Measurements from ENCODE around the gene TMEM14A.

The TMEM14A gene

GRCh38 chr6:52632011-52632410 is 38.9 kb upstream of the TMEM14A start:
- Histone ChIP-seq H3K9me2 (ENCODE audit: low read depth, low read length) (no peaks in the 10 kb centered on the region), H3K36me3 (ENCODE audit: insufficient read depth, low read length) (no peaks in the 10 kb centered on the region), H3K4me3 (ENCODE audit: low read depth, low read length, poor library complexity, severe bottlenecking) (no peak overlapping the region), H4K20me1 (ENCODE audit: insufficient read depth, low read length) (no peaks in the 10 kb centered on the region), H3K4me2 (ENCODE audit: low read length) (no peak overlapping the region), H2AFZ (ENCODE audit: low read length) (no peak overlapping the region), H3K4me1 (ENCODE audit: insufficient read depth, low read length, severe bottlenecking) (no peaks in the 10 kb centered on the region), H3K9me3 (ENCODE audit: low read length) (no peaks in the 10 kb centered on the region), H3K79me2 (ENCODE audit: insufficient read depth, low read length) (no peaks in the 10 kb centered on the region), H3K27ac (ENCODE audit: low read depth, low read length, poor library complexity, severe bottlenecking) (no peak overlapping the region), H3F3A (ENCODE audit: insufficient read depth, low read length) (no peaks in the 10 kb centered on the region), H3K9ac (ENCODE audit: low read length) (no peak overlapping the region), H3K27me3 (ENCODE audit: insufficient read depth, low read length) (no peaks in the 10 kb centered on the region)
- no peak for TF ChIP-seq EZH2 (IDR thresholded peaks at IDR 0.05; ENCODE audit: borderline replicate concordance, low read length)
- TF ChIP-seq CTCF (IDR thresholded peaks at IDR 0.05; ENCODE audit: low read length): no peak

- no peaks in the 10 kb centered on the region for H3K4me1 ChIP-seq (ENCODE audit: insufficient read depth, low read length, severe bottlenecking)
- no peaks in the 10 kb centered on the region for H3K9me2 ChIP-seq (ENCODE audit: low read depth, low read length)
- H3K9me3 ChIP-seq (ENCODE audit: low read length): no peaks in the 10 kb centered on the region
- H3K4me2 ChIP-seq (ENCODE audit: low read length): no peak overlapping the region
- no peak overlapping the region for H2AFZ ChIP-seq (ENCODE audit: low read length)
- H3F3A ChIP-seq (ENCODE audit: insufficient read depth, low read length): no peaks in the 10 kb centered on the region
- H3K9ac ChIP-seq (ENCODE audit: low read length): no peak overlapping the region
- no peak for TF ChIP-seq EZH2 (IDR thresholded peaks at IDR 0.05; ENCODE audit: borderline replicate concordance, low read length)
- no peak for TF ChIP-seq CTCF (IDR thresholded peaks at IDR 0.05; ENCODE audit: low read length)
- no peaks in the 10 kb centered on the region for H4K20me1 ChIP-seq (ENCODE audit: insufficient read depth, low read length)
- no peak overlapping the region for H3K27ac ChIP-seq (ENCODE audit: low read depth, low read length, poor library complexity, severe bottlenecking)
- no peaks in the 10 kb centered on the region for H3K27me3 ChIP-seq (ENCODE audit: insufficient read depth, low read length)
- H3K36me3 ChIP-seq (ENCODE audit: insufficient read depth, low read length): no peaks in the 10 kb centered on the region
- no peaks in the 10 kb centered on the region for H3K79me2 ChIP-seq (ENCODE audit: insufficient read depth, low read length)
- H3K4me3 ChIP-seq (ENCODE audit: low read depth, low read length, poor library complexity, severe bottlenecking): no peak overlapping the region
Measured at GRCh38 chr6:52634211-52634610, 36.7 kb upstream of the TMEM14A start.

- Histone ChIP-seq H3K4me1 (ENCODE audit: insufficient read depth, low read length, severe bottlenecking) (no peaks in the 10 kb centered on the region), H3K27ac (ENCODE audit: low read depth, low read length, poor library complexity, severe bottlenecking) (no peak overlapping the region), H3K9me3 (ENCODE audit: low read length) (no peaks in the 10 kb centered on the region), H3K36me3 (ENCODE audit: insufficient read depth, low read length) (no peaks in the 10 kb centered on the region), H3K9ac (ENCODE audit: low read length) (no peak overlapping the region), H3K9me2 (ENCODE audit: low read depth, low read length) (no peaks in the 10 kb centered on the region), H4K20me1 (ENCODE audit: insufficient read depth, low read length) (no peaks in the 10 kb centered on the region), H3K27me3 (ENCODE audit: insufficient read depth, low read length) (no peaks in the 10 kb centered on the region), H2AFZ (ENCODE audit: low read length) (no peak overlapping the region), H3F3A (ENCODE audit: insufficient read depth, low read length) (no peaks in the 10 kb centered on the region), H3K79me2 (ENCODE audit: insufficient read depth, low read length) (no peaks in the 10 kb centered on the region), H3K4me3 (ENCODE audit: low read depth, low read length, poor library complexity, severe bottlenecking) (no peak overlapping the region), H3K4me2 (ENCODE audit: low read length) (no peak overlapping the region)
- TF ChIP-seq EZH2 (IDR thresholded peaks at IDR 0.05; ENCODE audit: borderline replicate concordance, low read length) (no peak), CTCF (IDR thresholded peaks at IDR 0.05; ENCODE audit: low read length) (no peak)
Measured at GRCh38 chr6:52635049-52635577, 35.8 kb upstream of the TMEM14A start.
